Measurements from ENCODE around the gene OGFOD2.
"Not testable (repeated sequence)": the region's sequence is repeated elsewhere in the genome, so short reads cannot be mapped to it uniquely, and the experiment has no call there.

The OGFOD2 gene

GRCh38 chr12:122974892-122975789, at the start of gene OGFOD2:
Gene OGFOD2 (plus strand): TSS chr12:122975244. CDS start chr12:122975252, 8 bp downstream.
- peak; percentile 78 for DNase-seq

- no peak for DNase-seq
These were observed 47.2 kb upstream of the OGFOD2 start for GRCh38 chr12:122927756-122928403.

DNA sequence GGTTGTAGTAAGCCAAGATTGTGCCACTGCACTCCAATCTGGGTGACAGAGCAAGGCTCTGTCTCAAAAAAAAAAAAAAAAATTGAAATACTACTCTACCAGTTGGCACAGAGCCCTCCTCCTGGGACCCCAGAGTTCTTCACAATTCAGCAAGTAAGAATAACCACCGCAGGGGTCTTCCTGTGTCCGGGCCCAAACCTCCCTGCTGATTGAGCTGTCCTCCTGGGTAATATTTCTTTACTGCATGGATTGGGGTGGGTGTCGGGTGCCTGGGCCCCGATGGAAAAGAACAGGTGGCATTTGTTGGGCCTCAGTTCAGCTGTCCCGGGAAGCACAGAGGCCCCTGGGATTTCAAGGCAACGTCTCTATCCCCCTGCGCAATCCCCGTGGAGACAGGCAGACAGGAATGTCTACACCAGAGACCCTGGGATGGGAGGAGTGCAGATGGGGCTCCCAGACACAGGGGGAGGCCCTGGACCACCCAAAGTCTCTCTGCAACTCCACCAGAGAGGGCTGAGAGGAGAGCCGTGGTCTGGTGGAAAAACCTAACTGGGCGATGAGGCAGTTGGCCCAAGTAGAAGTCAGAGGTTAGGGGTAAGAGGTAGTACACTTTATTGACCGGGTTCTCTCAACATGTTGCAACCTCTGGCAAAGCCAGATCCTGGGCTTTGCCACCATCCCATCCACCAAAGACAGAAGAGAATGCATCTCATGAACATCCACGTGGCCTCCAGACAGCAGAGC, 46.5 kb upstream of the OGFOD2 start:
- DNase-seq, result no peak

DNA sequence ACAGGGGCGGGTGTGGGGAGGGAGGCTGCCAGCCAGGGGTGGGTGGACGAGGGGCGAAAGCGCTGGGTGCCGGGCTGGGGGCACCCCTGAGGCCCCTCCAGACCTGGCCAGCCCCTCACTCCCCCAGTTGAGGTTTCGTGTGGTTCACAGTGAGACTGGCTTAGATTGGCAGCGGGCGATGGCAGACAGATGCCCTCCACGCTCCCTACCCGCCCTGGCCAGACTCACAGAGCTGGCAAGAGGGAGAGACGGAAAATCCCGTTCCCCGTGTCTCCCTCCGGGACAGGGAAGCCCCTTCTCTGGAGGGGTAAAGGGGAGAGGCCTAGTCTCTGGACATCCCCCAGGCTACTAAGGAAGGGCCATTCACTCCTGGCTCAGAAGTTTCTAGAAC, 45.9 kb upstream of the OGFOD2 start:
- no peak for DNase-seq

DNA sequence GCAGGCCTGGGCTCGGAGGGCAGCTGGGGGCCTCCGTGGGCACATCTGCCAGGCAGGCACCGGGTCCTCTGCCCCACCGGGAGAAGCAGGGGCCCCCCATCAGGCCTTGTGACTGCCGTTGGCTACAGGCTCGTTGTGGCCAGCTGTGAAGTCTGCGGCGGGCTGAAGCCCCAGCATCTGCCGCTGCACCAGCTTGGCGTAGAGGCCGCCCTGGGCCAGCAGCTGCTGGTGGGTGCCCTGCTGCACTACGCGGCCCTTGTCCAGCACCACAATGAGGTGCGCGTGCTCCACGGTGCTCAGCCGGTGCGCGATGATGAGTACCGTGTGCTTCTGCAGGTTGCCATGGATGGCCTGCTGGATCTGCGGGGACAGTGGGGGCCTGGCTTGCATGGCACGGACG, 45.2 kb upstream of the OGFOD2 start:
- DNase-seq, result no peak

DNA sequence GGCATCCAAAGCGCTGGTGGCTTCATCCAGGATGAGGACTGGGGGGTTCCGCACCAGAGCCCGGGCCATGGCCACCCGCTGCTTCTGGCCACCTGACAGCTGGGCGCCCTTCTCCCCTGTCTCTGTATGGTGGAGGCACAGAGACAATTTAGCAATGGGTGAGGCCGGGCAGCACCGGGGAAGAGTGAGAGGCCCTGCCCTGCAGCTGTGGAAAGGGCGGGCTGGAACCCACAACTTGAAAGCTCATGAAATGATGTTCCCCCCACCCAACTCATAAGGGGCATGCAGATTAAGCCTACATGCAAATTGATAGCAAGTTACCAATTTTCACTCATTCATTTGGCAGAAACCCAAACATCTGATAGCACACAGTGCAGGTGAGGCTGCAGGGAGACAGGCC, 42.8 kb upstream of the OGFOD2 start:
- no peak for DNase-seq

GRCh38 chr12:122934722-122935121, 40.3 kb upstream of the OGFOD2 start:
- DNase-seq, result no peak

DNA sequence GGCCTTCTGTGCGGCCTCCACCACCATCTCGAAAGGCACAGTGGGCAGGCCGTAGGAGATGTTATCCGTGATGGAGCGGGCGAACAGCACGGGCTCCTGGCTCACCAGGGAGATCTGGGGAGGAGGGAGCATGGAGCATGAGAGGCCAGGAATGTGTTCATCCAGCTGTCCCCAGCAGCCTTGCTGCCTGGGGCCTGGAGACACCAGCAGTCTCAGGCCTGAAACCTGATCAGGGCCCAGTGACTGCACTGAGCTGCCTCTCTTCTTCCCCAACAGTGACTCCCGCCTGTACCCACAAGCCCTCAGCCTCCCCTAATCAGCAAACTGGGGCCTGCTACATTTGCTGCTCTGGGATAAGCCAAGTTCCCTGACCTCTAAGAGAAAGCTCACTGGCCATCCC, 39.7 kb upstream of the OGFOD2 start:
- no peak for DNase-seq

DNA sequence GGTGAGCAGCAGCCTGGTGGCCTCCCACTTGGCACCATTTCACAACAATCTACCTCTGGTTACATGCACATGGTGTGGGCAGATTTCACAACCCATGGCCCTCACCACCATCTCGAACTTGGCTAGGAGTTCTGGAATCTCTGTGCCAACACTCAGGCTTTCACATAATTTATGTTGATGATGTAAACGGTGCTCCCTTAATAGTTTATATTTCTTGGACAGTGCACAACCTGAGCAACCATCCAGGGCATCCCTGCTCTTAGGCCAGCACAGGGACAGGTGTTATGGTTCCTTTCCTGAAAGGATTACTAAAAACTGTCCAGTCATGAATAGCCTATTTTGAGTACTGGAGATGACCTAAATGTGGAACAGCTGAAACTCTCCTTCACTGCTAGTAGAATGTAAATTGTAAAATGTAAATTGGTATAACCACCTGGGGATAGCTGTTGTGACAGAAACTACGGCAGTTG, 37.4 kb upstream of the OGFOD2 start:
- DNase-seq, result peak; percentile 21

GRCh38 chr12:122939125-122939524, 35.9 kb upstream of the OGFOD2 start:
- DNase-seq, result no peak

GRCh38 chr12:122941351-122941750, 33.7 kb upstream of the OGFOD2 start:
- not testable (repeated sequence) for DNase-seq

DNA sequence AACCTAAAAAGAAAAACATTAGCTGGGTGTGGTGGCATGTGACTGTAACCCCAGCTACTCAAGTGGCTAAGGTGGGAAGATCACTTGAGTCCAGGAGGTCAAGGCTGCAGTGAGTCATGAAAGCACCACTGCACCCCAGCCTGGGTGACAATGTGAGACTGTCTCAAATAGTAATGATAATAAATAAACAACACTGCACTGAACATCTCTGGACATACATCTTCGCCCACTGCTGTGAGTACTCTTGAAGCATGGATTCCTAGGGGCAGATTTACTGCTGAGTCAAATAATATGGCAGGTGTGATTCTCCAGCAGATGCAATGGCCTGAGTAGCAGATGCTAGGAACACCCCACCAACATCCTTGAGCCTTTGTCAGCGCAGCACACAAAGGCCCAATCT, 32.4 kb upstream of the OGFOD2 start:
- no peak for DNase-seq

- DNase-seq, result no peak
These were observed 31.8 kb upstream of the OGFOD2 start for GRCh38 chr12:122943196-122943595.

DNA sequence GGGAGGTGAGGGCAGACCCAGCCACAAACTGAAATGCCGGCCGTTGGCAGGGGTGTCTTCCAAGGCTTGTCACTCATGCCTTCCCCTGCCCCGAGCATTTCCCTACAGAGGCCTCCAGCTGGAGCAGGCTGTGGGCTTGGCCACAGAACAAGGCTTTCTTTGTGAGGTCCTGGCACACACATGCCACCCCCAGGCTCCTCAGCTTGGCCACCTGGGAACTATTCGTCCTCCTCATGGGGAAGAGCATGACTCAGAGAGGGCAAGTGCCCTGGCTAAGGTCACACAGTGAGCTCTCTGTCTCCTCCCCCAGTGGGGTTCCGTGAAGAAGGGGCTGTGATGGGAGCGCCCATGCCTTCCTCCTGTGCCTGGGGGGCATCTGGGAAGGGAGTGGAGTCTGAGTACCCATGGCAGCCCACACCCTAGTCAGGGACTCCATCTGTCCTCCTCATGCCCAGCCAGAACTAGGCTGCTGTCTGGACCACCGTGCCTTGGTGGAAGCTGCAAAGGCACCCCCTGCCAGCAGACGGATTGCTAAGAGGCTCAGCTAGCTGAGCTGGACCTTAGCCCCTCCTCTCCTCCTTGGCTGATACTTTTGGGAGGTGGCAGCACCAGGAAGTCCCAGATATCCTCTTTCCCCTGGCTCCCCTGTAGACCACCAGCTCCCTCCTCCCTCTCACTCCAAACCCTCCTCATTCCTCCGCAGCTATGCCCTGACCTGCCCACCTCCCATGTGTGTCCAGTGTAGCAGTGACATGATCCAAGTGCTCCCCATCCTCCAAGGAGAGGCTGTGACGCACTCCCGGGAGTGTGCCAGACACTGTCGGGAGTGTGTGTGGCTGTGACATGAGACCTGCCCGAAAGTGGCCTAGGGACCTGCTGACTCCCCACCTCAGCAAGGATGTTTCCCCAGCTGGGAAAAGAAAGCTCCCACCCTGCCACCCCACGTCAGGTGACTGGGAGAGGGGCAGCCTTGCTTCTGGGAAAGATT, 30.1 kb upstream of the OGFOD2 start:
- no peak for DNase-seq

GRCh38 chr12:122946690-122947341, 28.2 kb upstream of the OGFOD2 start:
- DNase-seq, result peak; percentile 44

DNA sequence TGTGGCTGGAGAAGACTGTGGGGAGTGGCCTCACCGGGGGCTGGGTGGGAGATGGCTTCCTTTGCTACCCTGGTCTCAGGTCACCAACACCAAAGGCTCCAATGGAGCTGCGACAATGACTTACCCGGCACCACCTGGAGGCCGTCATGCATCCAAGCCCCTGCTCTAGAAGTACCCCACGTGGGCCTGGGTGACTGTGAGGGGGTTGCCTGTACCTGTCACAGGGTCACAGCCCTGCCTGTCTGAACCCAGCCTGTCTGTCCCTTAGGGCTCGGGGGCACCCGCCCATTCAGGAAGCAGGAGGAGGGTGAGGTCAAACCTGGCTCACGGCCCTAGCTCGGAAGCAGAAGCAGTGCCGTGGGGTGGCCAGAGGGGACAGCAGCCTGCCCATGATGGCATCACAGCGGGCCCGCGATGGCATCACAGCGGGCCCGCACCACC, 27.7 kb upstream of the OGFOD2 start:
- no peak for DNase-seq

GRCh38 chr12:122948605-122949004, 26.4 kb upstream of the OGFOD2 start:
- no peak for DNase-seq

- DNase-seq, result no peak
These were observed 25.6 kb upstream of the OGFOD2 start for GRCh38 chr12:122949405-122949804.

- DNase-seq, result no peak
These were observed 25.0 kb upstream of the OGFOD2 start for GRCh38 chr12:122949816-122950675.

- no peak for DNase-seq
These were observed 23.6 kb upstream of the OGFOD2 start for GRCh38 chr12:122951406-122951805.

Measured in GF-D8 (cell line).